Measurements from ENCODE around the gene RCAN2. TPM values are rescaled to one million over a fixed set of nuclear protein-coding genes. Genes with fewer than 3 reads are reported as not detected.

RCAN2 gene
- total and polyA plus RNA-seq, 2 donors (not counting 3 experiments of a cell fraction or from before 2014, with no cell fraction given): 0.07 to 0.33 TPM

DNA sequence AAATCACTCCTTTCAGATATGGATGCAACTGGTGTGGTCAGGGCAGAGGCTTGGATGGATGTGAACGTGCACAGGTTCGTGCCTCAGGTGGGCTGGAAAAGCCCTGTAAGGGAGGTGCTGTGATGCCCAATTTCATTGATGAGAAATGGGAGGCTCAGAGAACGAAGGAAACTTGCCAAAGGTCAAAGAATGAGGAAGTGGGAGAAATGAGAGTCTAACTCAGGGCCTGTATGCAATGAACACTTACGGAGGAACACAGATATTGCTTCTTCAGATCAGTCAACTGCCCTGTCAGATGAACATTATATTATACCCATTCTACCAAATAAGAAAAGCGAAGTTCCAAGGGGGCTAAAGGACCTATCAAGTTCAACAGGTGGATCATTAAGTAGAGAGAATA, 134.7 kb downstream of the RCAN2 start:
- dilution Hi-C loops (cut with MboI; ENCODE audit: extremely low pct_ligation_motif_present, low sequenced_read_pairs): no loop called here
- POLR2A ChIA-PET: no interaction called here

DNA sequence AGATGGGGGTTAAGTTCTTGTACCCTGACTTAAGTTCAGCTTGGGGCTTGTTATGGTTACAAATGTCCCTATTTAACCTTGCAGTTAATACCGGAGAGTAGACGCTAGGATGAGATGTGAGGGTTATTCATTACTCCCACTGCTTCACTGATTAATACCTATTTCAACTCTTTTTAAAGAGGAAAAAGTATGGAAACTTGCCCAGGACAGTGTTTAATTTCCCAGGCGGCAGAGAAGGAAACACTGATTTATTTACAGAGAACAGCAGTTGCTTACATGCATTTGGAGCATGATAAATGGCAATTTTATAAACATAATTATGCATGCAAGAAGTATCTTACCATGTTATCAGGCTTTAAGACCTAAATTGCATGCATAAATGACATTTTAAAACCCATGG, 137.7 kb downstream of the RCAN2 start:
- no peak for TF ChIP-seq POLR2A (IDR thresholded peaks at IDR 0.05; ENCODE audit: low read depth, low read length)
- TF ChIP-seq, protein P1, sequence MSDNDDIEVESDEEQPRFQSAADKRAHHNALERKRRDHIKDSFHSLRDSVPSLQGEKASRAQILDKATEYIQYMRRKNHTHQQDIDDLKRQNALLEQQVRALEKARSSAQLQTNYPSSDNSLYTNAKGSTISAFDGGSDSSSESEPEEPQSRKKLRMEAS (IDR thresholded peaks at IDR 0.05; ENCODE audit: insufficient read depth, insufficient read length): no peak
- no peak for TF ChIP-seq EZH2 (IDR thresholded peaks at IDR 0.05; ENCODE audit: borderline replicate concordance, low read depth, low read length, severe bottlenecking)
- no peak for TF ChIP-seq GATA2 (IDR thresholded peaks at IDR 0.05; ENCODE audit: insufficient read depth, insufficient read length, low read depth, low read length)
- TF ChIP-seq MYC (IDR thresholded peaks at IDR 0.05; ENCODE audit: low read depth, low read length): no peak
- TF ChIP-seq FOS (IDR thresholded peaks at IDR 0.05; ENCODE audit: borderline replicate concordance, insufficient read depth, low read length): no peak
- TF ChIP-seq, protein P2, sequence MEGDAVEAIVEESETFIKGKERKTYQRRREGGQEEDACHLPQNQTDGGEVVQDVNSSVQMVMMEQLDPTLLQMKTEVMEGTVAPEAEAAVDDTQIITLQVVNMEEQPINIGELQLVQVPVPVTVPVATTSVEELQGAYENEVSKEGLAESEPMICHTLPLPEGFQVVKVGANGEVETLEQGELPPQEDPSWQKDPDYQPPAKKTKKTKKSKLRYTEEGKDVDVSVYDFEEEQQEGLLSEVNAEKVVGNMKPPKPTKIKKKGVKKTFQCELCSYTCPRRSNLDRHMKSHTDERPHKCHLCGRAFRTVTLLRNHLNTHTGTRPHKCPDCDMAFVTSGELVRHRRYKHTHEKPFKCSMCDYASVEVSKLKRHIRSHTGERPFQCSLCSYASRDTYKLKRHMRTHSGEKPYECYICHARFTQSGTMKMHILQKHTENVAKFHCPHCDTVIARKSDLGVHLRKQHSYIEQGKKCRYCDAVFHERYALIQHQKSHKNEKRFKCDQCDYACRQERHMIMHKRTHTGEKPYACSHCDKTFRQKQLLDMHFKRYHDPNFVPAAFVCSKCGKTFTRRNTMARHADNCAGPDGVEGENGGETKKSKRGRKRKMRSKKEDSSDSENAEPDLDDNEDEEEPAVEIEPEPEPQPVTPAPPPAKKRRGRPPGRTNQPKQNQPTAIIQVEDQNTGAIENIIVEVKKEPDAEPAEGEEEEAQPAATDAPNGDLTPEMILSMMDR (IDR thresholded peaks at IDR 0.05; ENCODE audit: extremely low read depth in 1 of 2, insufficient read depth in 1 of 2, low read depth in 1 of 2, low read length in 2 of 2): no peak
- no peak for TF ChIP-seq POLR2AphosphoS5 (IDR thresholded peaks at IDR 0.05; ENCODE audit: insufficient read depth, low read depth, low read length)
- TF ChIP-seq JUN (IDR thresholded peaks at IDR 0.05; ENCODE audit: borderline replicate concordance, insufficient read depth, insufficient read length, low read depth): no peak
- Histone ChIP-seq H3K36me3 (ENCODE audit: control insufficient read depth in 2 of 2, extremely low read depth in 1 of 2, insufficient read depth in 2 of 2, low read length in 2 of 2) (no peaks in the 10 kb centered on the region), H3K4me1 (ENCODE audit: control insufficient read depth, extremely low read depth, insufficient read depth, low read length) (no peaks in the 10 kb centered on the region), H3K27me3 (ENCODE audit: control insufficient read depth in 2 of 2, insufficient read depth in 2 of 2, low read length in 2 of 2) (no peaks in the 10 kb centered on the region), H3K4me2 (ENCODE audit: insufficient read depth, low read length) (no peak overlapping the region), H3K9ac (replicated peaks; ENCODE audit: extremely low read depth, insufficient read depth, low read length) (no peak overlapping the region), H3K79me2 (ENCODE audit: control insufficient read depth, insufficient read depth, low read length) (no peaks in the 10 kb centered on the region), H3K9me1 (replicated peaks; ENCODE audit: control insufficient read depth, extremely low read depth, insufficient read depth, low read length) (no peaks in the 10 kb centered on the region), H3K27ac (ENCODE audit: insufficient read depth, low read depth, low read length) (no peak overlapping the region), H4K20me1 (replicated peaks; ENCODE audit: control insufficient read depth, extremely low read depth, insufficient read depth, low read length) (no peaks in the 10 kb centered on the region), H2AFZ (ENCODE audit: low read depth, low read length) (no peak overlapping the region), H3K4me3 (replicated peaks in 1 of 3; ENCODE audit: insufficient read depth in 1 of 3, low read depth in 1 of 3, low read length in 3 of 3) (no peak overlapping the region), H3K9me3 (replicated peaks; ENCODE audit: control insufficient read depth, insufficient read depth, low read length) (no peaks in the 10 kb centered on the region)
- no peak for DNase-seq (ENCODE audit: low read depth, low spot score)
- BruUV-seq (replicated peaks): no TSS peak
- ChIA-PET CTCF (no interaction called here), POLR2A (no interaction called here)
- dilution Hi-C loops (cut with MboI; ENCODE audit: extremely low pct_ligation_motif_present, low sequenced_read_pairs): no loop called here
- intact Hi-C loops (cut with micrococcal nuclease): no loop called here
- no peak for FAIRE-seq

More for the DNA sequence above, 134.7 kb downstream of the RCAN2 start:
- intact Hi-C loops (cut with micrococcal nuclease): no loop called here
- Histone ChIP-seq H3K27ac (ENCODE audit: insufficient read depth, low read depth, low read length) (no peak overlapping the region), H3K27me3 (ENCODE audit: control insufficient read depth in 2 of 2, insufficient read depth in 2 of 2, low read length in 2 of 2) (no peaks in the 10 kb centered on the region), H3K4me1 (ENCODE audit: control insufficient read depth, extremely low read depth, insufficient read depth, low read length) (no peaks in the 10 kb centered on the region), H3K79me2 (ENCODE audit: control insufficient read depth, insufficient read depth, low read length) (no peaks in the 10 kb centered on the region), H3K9me3 (replicated peaks; ENCODE audit: control insufficient read depth, insufficient read depth, low read length) (no peaks in the 10 kb centered on the region), H4K20me1 (replicated peaks; ENCODE audit: control insufficient read depth, extremely low read depth, insufficient read depth, low read length) (no peaks in the 10 kb centered on the region), H3K4me3 (replicated peaks in 1 of 3; ENCODE audit: insufficient read depth in 1 of 3, low read depth in 1 of 3, low read length in 3 of 3) (no peak overlapping the region), H3K9me1 (replicated peaks; ENCODE audit: control insufficient read depth, extremely low read depth, insufficient read depth, low read length) (no peaks in the 10 kb centered on the region), H3K9ac (replicated peaks; ENCODE audit: extremely low read depth, insufficient read depth, low read length) (no peak overlapping the region), H3K4me2 (ENCODE audit: insufficient read depth, low read length) (no peak overlapping the region), H2AFZ (ENCODE audit: low read depth, low read length) (no peak overlapping the region), H3K36me3 (ENCODE audit: control insufficient read depth in 2 of 2, extremely low read depth in 1 of 2, insufficient read depth in 2 of 2, low read length in 2 of 2) (no peaks in the 10 kb centered on the region)
- no peak for DNase-seq (ENCODE audit: low read depth, low spot score)
- no TSS peak for BruUV-seq (replicated peaks)
- FAIRE-seq: no peak
- CTCF ChIA-PET: no interaction called here
- no peak for TF ChIP-seq FOS (IDR thresholded peaks at IDR 0.05; ENCODE audit: borderline replicate concordance, insufficient read depth, low read length)
- no peak for TF ChIP-seq GATA2 (IDR thresholded peaks at IDR 0.05; ENCODE audit: insufficient read depth, insufficient read length, low read depth, low read length)
- TF ChIP-seq, protein P2 (IDR thresholded peaks at IDR 0.05; ENCODE audit: extremely low read depth in 1 of 2, insufficient read depth in 1 of 2, low read depth in 1 of 2, low read length in 2 of 2): no peak
- no peak for TF ChIP-seq MYC (IDR thresholded peaks at IDR 0.05; ENCODE audit: low read depth, low read length)
- TF ChIP-seq, protein P1 (IDR thresholded peaks at IDR 0.05; ENCODE audit: insufficient read depth, insufficient read length): no peak
